ENCODE results near the gene PTGIS. TPM values are rescaled to one million over a fixed set of nuclear protein-coding genes. Genes with fewer than 3 reads are reported as not detected.

Gene PTGIS
- total RNA-seq, 1 donor from 2014 or later, result 31.3 TPM

GRCh38 chr20:49486064-49486463 is 81.9 kb downstream of the PTGIS start:
- H3K27me3 ChIP-seq, result peaks cover 81% of the 10 kb centered on the region
- peaks cover 5% of the 10 kb centered on the region for H3K4me1 ChIP-seq

GRCh38 chr20:49485563-49485962 is 82.4 kb downstream of the PTGIS start:
- Histone ChIP-seq H3K4me1 (peaks cover 7% of the 10 kb centered on the region), H2AFZ (replicated peaks) (no peak overlapping the region), H3K9me3 (ENCODE audit: low read depth) (no peaks in the 10 kb centered on the region), H3K27ac (no peak overlapping the region), H3K27me3 (peaks cover 83% of the 10 kb centered on the region), H3K4me2 (no peak overlapping the region), H4K20me1 (ENCODE audit: low read depth) (peaks cover 24% of the 10 kb centered on the region), H3K36me3 (no peaks in the 10 kb centered on the region), H3K79me2 (ENCODE audit: low read depth) (no peaks in the 10 kb centered on the region), H3K9ac (no peak overlapping the region), H3F3A (ENCODE audit: low read depth) (no peaks in the 10 kb centered on the region), H3K4me3 (no peak overlapping the region)
- peaks cover 16% of the 10 kb centered on the region for H3K4me1 Mint-ChIP-seq
- H3K36me3 Mint-ChIP-seq, result peaks cover 4% of the 10 kb centered on the region
- no peak for TF ChIP-seq EZH2phosphoT487 (IDR thresholded peaks at IDR 0.05)
- H3K9me3 Mint-ChIP-seq, result no peaks in the 10 kb centered on the region
- no peak for DNase-seq (ENCODE audit: low spot score)
- no peak overlapping the region for H3K27ac Mint-ChIP-seq
- peaks cover 30% of the 10 kb centered on the region for H3K27me3 Mint-ChIP-seq (ENCODE audit: insufficient read depth, low read depth)
- H3K4me3 Mint-ChIP-seq, result peak overlapping the region; percentile 93

More at GRCh38 chr20:49486064-49486463, 81.9 kb downstream of the PTGIS start:
- no peak for TF ChIP-seq EZH2 (IDR thresholded peaks at IDR 0.05)
- TF ChIP-seq EZH2phosphoT487 (IDR thresholded peaks at IDR 0.05), result no peak
- TF ChIP-seq CTCF (IDR thresholded peaks at IDR 0.05), result no peak
- no peak overlapping the region for H3K4me3 Mint-ChIP-seq
- H3K36me3 ChIP-seq, result no peaks in the 10 kb centered on the region
- H3K79me2 ChIP-seq (ENCODE audit: low read depth), result no peaks in the 10 kb centered on the region
- H3K4me3 ChIP-seq, result no peak overlapping the region
- no peaks in the 10 kb centered on the region for H3K9me3 Mint-ChIP-seq
- peaks cover 29% of the 10 kb centered on the region for H3K27me3 Mint-ChIP-seq (ENCODE audit: insufficient read depth, low read depth)
- peaks cover 19% of the 10 kb centered on the region for H4K20me1 ChIP-seq (ENCODE audit: low read depth)
- no peak overlapping the region for H3K4me2 ChIP-seq
- no peaks in the 10 kb centered on the region for H3F3A ChIP-seq (ENCODE audit: low read depth)
- H3K9me3 ChIP-seq (ENCODE audit: low read depth), result no peaks in the 10 kb centered on the region
- H3K27ac Mint-ChIP-seq, result no peak overlapping the region
- H3K36me3 Mint-ChIP-seq, result peaks cover 2% of the 10 kb centered on the region
- H3K9ac ChIP-seq, result no peak overlapping the region
- no peak overlapping the region for H2AFZ ChIP-seq (replicated peaks)
- no peak overlapping the region for H3K27ac ChIP-seq
- peaks cover 11% of the 10 kb centered on the region for H3K4me1 Mint-ChIP-seq
- DNase-seq (ENCODE audit: low spot score), result no peak

- DNase-seq (ENCODE audit: low spot score), result peak; percentile 96
- Histone ChIP-seq H3K4me1 (peaks cover 17% of the 10 kb centered on the region), H3F3A (ENCODE audit: low read depth) (peaks cover 9% of the 10 kb centered on the region), H3K4me3 (peak overlapping the region; percentile 88), H3K9me3 (ENCODE audit: low read depth) (no peaks in the 10 kb centered on the region), H3K9ac (no peak overlapping the region), H2AFZ (replicated peaks) (peak overlapping the region; percentile 99), H4K20me1 (ENCODE audit: low read depth) (peaks cover 35% of the 10 kb centered on the region), H3K79me2 (ENCODE audit: low read depth) (no peaks in the 10 kb centered on the region), H3K27ac (no peak overlapping the region), H3K36me3 (no peaks in the 10 kb centered on the region), H3K4me2 (peak overlapping the region; percentile 100), H3K27me3 (peaks cover 77% of the 10 kb centered on the region)
- no peaks in the 10 kb centered on the region for H3K9me3 Mint-ChIP-seq
- peak overlapping the region; percentile 93 for H3K4me3 Mint-ChIP-seq
- H3K4me1 Mint-ChIP-seq, result peaks cover 26% of the 10 kb centered on the region
- H3K27me3 Mint-ChIP-seq (ENCODE audit: insufficient read depth, low read depth), result peaks cover 25% of the 10 kb centered on the region
- TF ChIP-seq EZH2phosphoT487 (IDR thresholded peaks at IDR 0.05) (peak; percentile 0), CTCF (IDR thresholded peaks at IDR 0.05) (peak; percentile 81), EZH2 (IDR thresholded peaks at IDR 0.05) (peak; percentile 58)
- peaks cover 4% of the 10 kb centered on the region for H3K36me3 Mint-ChIP-seq
- peak overlapping the region; percentile 48 for H3K27ac Mint-ChIP-seq
Measured at GRCh38 chr20:49484180-49485140, 83.5 kb downstream of the PTGIS start.
